GM18861 (cell line): Measurements from ENCODE around the gene FSTL4.

ENCODE experiments used
- ATAC-seq: cut with Tn5 transposase; IDR thresholded peaks from one replicate; pipeline ENCODE4 v1.9.1; 2021; ENCODE audit not compliant: unreplicated experiment

FSTL4 gene

DNA sequence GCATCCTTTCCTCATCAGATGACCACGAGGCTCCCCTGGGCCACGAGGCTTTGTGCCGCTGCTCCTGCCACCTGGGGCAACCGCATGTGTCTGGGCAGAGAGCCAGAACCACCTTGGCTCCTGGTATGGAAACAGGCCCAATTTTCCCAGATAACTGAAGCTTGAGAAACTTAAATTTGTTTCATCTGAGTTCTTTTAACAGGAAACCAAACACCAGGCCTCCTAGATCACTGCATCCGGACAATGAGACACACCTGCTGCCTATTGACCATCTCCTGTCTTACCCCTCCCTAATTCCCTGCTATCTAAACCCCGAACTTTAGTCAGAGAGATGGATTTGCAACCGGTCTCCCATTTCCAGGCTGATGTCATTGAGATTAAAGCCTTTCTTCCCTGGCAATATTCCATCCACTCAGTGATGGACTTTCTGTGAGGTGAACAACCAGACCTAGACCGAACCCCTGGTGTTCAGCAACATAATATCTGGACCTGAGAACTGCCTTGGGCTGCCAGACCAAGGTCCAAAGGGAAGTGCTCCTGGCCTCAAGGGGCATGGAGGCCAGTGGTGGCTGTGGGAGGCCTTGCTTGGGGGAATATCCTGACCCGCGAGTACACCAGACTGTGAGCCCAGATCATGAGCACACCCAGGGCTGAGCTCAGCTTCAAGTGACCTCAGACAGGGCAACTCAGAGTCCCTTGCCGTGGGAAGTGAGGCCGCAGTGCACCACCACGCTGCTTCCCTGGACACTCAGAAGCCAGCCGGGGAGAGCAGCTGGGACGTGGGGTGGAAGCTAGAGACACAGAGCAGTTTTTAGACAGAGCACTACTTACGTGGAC, 360.8 kb downstream of the FSTL4 start:
- ATAC-seq, result no peak

DNA sequence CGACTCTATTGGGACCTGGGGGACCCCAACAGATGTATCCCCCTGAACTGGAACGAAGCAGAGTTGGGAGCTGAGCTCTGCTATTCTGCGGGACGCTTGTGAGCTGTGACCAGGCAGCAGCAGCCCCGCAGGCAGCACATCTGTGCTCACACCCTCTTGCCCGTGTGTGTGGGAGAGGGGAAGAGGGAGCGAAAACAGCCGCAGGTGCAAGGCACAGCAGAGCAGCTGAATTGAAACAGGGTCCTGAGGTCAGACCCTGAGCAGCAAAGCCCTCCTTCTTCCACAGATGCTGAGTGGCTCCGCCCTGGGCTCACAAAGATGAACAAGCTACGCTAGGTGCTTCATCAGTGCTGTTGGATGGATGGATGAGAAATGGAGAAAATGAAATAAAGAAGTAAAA, 361.8 kb downstream of the FSTL4 start:
- ATAC-seq, result no peak

DNA sequence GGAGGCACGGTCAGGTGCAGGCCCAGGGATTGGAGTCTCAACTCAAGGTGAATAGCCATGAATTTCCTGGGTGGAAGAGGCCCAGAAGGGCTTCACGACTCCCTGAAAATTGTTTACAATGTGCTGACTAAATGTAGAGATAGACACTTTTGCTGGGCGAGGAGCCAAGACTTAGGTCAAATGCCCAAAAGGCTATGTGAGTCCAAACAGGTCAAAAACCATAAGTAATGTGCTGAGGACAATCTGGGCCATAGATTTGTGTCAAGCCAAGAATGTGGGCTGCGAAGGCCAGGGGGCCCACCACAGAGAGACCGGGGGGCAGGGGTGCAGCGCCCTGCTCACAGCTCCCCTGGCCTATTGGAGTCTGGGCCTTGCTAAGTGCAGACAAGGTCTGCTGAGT, 362.7 kb downstream of the FSTL4 start:
- ATAC-seq, result no peak

DNA sequence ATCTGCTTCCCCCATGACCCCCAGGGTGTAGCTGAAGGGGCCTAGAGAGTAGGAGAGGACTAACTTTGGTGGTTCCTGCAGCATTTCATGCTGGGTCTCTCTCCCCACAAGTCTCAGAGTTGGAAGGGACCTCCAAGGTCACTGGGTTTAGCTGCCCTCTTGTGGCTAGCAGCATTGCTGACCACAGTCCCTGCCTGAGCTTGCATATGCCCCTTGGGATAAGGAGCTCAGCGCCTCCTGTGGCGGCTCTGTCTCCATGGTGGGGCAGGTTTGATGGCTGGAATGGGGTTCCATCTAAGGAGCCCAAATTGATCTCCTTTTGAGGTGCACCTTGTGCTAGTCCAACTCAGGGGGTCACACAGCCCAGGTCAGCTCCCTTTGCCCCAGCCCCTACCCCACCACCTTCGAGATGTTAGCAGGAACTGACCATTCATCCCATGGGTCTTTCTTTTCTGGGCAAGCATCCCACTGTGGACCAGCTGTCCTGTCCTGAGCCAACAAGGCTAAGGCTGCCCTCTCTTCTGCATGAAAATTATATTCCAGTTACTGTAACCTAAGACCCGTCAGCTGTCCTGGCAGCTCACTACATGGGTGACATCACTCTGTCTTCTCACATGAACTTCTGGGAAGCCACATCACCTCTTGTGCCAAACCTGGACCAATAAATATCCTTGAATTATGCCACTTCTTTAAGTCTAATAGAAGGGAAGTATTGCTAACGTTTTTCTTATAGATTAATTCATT, 364.3 kb downstream of the FSTL4 start:
- ATAC-seq, result no peak

DNA sequence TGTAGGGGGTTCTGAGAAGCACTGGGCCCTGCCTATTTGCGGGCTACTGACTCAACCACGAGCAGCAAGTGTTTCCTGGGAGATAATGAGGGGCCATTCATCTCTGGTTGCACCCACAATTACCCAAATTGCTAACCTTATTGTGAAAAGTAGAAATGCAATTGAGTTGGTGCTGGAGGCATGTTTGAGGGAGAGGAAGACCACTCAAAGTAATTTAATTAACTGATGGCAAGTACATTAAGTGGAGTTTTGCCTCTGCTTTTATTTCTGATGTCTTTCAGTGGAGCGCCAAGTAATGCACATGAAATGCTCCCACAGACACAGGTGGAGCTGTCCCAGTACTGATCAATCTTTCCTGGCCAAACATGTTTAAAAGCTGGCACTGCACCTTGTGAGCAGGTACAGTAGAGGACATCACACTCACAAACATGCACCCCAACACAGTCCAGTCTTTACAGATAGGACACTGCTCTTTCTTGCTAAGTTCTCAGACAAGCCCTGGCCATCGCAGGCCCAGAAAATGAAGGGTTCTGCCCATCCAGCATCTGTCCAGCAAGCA, 365.1 kb downstream of the FSTL4 start:
- ATAC-seq, result no peak

DNA sequence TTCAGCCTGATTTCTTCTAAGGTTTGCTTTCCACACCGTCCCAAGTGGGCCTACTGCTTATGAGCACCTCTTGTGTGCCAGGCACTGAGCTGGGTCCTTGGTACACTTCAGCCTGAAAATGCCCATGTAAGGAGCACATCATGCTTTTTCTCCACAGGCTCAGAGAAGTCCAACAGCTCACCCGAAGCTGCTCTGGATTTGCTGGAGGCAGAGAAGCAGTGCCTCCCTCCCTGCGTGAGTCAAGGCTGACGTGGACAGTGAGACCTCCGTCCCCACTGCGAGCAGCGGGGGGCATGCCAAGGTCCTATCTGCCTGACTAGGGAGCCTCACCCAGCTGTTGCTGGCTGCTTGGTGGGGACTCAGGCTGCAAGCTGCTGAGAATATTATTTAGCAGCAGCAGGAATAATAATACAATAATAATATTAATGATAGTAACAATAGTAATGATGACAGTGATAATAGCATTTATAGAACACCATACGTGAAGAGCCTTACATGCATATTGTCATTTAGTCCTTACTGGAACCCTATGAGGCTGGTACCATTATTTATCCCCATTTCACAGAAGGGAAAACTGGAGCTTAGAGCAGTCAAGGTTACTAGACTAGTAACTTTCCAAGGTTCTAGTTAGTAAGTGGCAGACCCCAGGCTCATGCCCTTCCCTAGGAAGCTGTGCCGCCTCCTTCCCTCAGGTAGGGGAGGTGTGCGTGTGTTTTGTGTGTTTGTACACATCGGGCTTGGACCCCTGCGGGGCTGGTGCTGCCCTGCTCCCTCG, 365.8 kb downstream of the FSTL4 start:
- ATAC-seq, result no peak

DNA sequence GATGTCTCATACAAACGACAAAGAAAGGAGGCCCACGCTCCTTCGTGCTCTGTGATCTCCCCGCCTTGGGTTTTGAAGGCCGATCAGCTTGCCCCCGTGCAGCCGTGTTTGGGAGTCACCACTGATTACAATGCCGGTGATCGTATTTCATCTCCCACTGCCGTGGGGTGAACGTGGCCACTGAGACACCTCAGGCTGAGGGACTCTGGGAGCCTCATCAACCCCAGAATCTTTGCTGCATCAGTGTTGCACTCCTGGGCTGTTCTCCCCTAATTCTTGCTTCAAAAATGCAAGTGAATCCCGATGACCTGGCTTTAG, 366.3 kb downstream of the FSTL4 start:
- no peak for ATAC-seq

DNA sequence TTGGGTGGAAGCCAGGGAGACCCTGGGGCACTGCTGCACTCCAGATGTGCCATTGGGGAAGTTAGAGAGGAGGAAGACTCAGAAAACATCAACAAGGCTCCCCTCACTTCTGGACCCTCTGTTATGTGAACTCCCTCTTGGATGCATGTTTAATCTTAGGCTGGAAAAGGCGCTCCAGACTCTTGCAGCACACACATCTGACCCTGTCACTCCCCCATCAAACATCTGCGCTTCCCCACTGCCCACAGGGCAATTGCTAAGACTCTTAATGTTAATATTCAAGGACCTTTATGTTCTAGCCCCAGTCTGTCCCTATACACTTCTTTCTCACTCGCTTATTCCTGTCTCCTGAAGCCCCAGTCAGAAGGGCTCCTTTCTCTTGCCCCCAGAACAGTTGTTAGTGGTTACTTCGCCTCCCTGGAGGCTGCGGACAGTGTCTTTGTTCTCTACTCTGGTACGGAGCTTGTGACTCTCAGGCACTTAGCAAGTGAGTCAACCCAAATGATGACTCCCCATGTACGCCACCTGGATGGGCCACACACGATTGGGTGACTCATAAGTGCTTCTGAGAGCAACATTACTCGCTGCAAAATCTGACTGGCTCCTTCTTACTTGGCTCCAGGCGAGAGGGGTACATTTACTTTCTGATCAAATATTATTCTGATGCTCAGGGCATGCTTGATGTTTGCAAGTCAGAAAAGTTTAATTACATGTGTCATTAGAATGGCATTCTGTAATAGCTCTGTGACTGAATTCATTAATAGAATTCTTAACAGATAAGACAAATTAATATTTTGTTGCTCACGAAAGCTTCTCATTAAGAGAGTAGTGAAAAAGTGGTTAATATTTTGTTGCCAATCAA, 366.9 kb downstream of the FSTL4 start:
- no peak for ATAC-seq

DNA sequence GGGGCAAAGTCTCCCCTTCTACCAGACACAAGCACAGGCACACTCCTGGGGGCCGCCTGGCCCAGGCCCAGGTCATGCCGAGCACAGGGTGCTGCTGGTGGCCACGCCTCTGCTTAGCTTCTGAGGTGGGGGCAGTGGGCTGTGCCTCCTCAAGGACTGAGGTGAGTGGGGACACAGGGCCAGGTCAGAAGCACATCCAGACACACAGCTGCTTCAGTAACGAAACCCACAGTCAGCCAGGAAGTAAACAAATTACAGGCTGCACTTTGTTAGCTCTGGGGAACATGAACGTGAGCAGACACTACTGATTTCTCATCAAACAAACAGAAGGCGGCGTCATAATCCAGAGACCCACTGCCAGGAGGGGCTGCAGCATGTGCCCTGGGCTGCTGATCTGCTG, 368.1 kb downstream of the FSTL4 start:
- no peak for ATAC-seq

DNA sequence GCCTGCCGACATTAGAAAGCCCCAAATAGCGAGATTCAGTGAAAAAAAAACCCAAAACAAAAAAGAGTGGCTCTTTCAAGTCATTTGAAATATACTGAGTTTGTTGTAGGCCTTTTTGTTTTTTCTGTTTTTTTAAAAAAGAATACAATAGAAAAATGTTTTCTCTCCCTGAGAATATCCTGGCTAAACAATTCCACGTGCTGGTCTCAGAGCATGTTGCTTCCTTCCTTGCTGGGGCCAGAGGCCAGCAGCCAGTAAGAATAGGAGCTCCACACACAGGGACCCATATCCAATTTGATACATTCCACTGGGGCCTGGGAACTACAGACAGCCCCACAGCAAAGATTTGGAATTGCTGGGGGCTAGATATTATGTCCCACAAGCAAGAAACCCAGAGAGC, 369.1 kb downstream of the FSTL4 start:
- no peak for ATAC-seq

DNA sequence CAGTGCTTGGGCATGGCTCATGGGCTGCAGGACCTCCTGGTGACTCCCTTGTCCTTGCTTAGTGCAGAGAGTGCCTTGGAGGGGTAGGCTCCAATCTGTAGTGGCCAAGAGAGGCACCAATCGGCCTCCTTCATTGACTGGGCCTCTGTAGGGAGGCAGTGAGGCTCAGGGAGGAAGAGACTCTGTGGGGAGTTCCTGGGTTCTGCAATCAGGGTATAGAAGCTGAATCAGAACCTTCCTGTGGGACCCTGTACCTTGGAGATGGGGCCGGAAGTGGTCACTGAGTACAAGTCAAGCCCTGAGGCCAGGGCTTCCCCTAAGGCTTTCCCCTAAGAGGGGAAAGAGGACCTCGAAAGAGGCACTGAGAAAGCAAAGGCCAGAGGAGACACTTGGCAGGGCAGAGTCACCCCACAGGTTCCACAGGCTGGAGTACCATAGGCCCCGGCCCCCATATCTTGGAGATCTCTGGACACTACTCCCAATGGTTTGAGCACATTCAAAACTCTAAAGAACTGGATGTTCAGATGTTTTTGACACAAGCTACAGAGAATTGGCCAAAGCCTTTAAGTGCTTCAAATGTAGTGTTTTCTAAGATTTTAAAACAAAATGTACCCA, 370.0 kb downstream of the FSTL4 start:
- ATAC-seq, result no peak

DNA sequence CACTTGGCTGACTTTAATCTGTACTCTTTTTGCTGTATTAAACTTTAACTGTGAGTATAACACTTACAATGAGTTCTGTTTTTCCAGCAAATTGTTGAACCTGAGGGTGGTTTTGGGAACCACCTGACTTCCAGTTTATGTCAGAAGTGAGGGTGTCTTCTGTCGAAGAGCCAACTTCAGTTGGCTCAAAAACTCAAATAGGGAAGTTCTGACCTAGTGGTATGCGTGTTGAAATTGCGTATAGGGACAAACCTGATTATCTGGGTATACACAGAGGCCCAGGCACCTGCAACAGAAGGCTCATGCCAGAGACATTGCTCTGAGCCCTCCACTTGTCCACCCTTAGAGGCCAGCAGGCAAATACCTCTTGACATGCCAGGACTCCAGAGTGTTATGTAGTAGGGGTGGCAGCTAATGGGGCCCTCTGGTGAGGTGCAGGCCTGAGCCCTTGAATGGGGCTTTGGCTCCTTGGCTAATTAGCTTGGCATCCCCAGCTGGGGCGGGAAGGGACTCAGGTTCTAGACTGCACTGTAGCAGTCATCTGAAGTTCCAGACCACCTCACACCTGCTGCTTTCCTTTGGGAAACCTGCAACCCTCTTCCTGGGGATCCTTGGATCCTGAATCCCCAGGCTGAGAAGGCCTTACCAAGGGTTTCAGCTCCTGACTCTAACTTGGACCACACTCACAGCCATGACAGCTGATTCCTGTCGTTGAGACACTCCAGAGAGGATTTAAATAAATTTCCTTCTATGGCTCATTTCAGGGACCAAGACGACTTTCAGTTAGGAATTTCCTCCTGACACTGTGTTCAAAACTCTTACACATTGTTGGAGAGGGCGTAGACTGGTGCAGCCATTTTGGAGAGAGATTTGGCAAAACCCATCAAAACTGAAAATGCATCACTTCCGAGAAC, 370.9 kb downstream of the FSTL4 start:
- no peak for ATAC-seq

DNA sequence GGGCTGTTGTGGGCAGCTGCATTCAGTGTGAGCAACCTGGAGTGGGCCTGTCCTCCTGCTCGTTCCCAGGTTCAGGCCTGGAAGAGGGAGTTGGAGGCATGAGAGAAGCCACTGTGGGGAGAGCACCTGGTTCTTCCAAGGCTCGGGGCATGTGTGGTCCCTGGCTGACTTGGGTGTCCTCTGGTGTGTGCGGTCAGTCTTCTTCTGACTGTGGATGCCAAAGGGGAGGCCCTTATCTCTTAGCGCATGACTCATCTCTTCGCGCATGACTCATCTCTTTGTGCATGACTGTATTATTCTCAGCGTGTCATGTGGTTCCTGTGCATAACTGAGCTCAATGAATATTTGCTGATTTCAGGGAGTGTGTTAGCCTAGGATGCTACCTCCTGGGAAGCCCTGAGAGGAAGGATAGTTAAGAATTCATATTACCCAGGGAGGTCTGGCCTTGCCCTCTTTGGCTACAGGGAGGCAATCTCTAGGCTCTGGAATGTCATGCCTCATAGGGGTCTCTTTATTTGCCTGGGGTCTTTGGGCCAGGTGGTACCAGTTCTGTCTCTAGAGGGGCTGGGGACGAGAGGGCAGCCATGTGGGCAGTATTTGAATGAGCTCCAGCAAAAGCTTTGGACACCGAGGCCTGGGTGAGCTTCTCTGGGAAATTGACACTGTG, 371.8 kb downstream of the FSTL4 start:
- ATAC-seq, result peak; percentile 46

DNA sequence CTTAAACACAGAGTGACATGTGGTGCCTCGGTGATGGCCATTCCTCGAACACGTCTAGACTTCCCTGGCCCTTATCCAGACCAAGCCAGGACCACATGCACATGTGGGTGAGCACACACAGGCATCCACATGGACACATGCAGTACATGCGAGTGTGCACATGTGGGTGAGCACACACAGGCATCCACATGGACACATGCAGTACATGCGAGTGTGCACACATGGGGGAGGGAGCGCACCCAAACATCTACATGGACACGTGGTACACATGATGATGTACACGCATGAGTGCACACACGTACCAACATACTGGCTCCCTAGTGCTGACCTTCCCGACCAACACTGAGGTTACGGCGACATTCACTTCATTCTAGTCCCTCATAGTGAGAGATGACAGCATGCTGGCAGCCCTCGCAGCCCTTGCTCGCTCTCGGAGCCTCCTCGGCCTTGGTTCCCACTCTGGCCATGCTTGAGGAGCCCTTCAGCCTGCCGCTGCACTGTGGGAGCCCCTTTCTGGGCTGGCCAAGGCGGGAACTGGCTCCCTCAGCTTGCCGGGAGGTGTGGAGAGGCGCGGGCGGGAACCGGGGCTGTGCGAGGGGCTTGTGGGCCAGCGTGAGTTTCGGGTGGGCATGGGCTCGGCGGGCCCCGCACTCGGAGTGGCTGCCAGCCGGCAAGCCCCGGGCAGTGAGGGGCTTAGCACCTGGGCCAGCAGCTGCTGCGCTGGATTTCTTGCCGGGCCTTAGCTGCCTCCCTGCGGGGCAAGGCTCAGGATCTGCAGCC, 373.7 kb downstream of the FSTL4 start:
- no peak for ATAC-seq

DNA sequence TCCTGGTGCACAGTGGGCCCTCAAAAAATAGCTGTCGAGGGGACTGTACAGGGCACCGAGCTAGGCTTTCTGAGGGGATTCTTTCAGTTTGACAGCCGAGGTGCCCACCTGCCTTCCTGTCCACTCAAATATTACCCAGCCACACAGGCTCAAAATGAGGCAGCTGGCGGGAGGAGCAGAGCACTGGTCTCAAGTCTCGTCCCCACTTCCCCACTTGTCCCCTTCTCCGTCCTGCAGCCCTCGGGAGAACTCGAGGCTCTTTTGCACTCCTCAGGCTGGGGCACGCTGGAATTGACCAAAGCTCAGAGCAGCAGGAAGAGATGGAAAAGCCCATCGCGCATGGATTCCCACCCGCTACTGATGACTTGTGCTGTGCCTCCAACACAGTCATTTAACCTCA, 375.4 kb downstream of the FSTL4 start:
- ATAC-seq, result no peak

DNA sequence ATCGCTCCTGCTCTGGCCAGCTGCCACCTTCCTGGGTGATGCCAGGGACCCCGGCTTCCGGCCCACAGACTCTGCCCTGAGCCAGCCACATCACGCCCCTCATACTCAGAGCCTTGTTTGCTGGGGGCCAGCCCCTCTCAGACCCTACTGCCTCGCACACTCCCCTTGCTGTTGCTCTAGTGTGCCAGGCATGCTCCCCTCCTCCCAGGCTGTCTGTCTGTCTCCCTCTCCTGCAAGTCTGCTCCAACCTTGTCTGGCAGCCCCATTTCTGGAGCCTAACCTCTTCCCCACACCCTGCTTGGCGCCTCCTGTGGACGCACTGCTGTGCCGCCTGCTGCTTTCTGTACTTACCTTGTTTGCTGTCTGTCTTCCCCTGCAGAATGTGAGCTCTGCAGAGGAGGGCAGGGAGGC, 375.8 kb downstream of the FSTL4 start:
- ATAC-seq, result no peak

DNA sequence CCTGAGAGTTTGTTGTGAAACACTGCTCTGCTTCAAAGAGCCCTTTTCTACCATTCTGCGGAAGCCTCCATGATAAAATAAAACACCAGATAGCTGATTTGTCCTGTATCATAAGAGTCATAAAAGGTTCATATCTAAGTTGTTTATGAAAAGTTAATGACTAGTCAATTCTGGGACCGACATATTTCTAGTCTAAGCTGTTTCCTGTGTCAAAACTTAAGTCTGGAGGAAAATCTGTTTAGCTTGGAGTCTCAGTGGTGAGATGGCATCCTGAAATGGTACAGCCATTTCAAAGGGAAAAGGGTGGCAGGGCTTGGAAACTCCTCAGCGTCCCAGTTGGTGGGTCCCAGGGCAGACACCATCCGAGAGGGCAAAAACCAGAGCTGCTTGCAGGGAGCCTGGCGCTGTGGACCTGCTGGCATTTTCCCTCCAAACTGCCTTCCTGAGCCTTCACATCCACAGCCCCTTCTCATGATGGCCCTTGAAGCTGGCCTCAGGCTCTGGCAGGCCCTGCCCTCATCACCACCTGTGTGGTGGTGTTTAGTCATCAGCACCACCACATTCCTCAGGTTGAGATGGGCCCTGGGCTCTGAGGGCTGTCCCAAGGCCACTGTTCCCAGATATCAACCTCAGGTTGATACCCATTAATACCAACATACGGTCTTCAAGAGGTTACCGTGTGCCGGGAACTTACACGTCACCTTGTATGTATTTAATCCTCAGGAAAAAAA, 376.5 kb downstream of the FSTL4 start:
- ATAC-seq, result no peak
